Natural killer cell (primary cell): ENCODE measurements around the gene RAD23B. TPM values are rescaled to one million over a fixed set of nuclear protein-coding genes. Genes with fewer than 3 reads are reported as not detected.

ENCODE experiments used
- ATAC-seq, 3 donors: fragments of 150-1000 bp in 2 of 3; fragments of 200-7000 bp in 1 of 3; cut with Tn5 transposase; 1 replicate in 1 of 3; 2 replicates in 2 of 3; pipeline ENCODE4 v1.10.0; 2021; ENCODE audit warnings: mild to moderate bottlenecking in 2 of 3, moderate library complexity in 2 of 3
- DNase-seq, 2 donors: peaks; one replicate each; pipeline versions ENCODE4 v3.0.0 to v3.0.0-alpha.2; 2013 to 2021; ENCODE audit warnings: mixed read lengths in 1 of 2
- H3K27ac ChIP-seq: one replicate; pipeline ENCODE4 v1.5.1; 2013; ENCODE audit warnings: mild to moderate bottlenecking, low read length
- H3K27me3 ChIP-seq: one replicate; pipeline ENCODE4 v1.6.1; 2013; ENCODE audit warnings: low read length; ENCODE audit not compliant: control insufficient read depth, insufficient read depth
- H3K36me3 ChIP-seq: one replicate; pipeline ENCODE4 v1.6.1; 2013; ENCODE audit warnings: low read length; ENCODE audit not compliant: control insufficient read depth, insufficient read depth
- H3K4me1 ChIP-seq: one replicate; pipeline ENCODE4 v1.6.1; 2013; ENCODE audit warnings: low read length; ENCODE audit not compliant: control insufficient read depth, insufficient read depth
- H3K4me3 ChIP-seq: one replicate; pipeline ENCODE4 v1.5.1; 2013; ENCODE audit warnings: low read length
- H3K9me3 ChIP-seq: one replicate; pipeline ENCODE4 v1.6.1; 2013; ENCODE audit warnings: low read length; ENCODE audit not compliant: control insufficient read depth, insufficient read depth
- H3K27ac Mint-ChIP-seq, 2 donors: one replicate each; pipeline ENCODE4 v1.8.0; 2022; ENCODE audit warnings: mild to moderate bottlenecking in 2 of 2, mixed read lengths in 2 of 2, moderate library complexity in 1 of 2
- H3K27me3 Mint-ChIP-seq, 2 donors: one replicate each; pipeline ENCODE4 v1.8.0; 2022; ENCODE audit warnings: low read depth in 2 of 2, mixed read lengths in 2 of 2
- H3K36me3 Mint-ChIP-seq: one replicate; pipeline ENCODE4 v1.8.0; 2022; ENCODE audit warnings: mixed read lengths
- H3K4me1 Mint-ChIP-seq, 2 donors: one replicate each; pipeline ENCODE4 v1.8.0; 2022; ENCODE audit warnings: mixed read lengths in 2 of 2
- H3K4me3 Mint-ChIP-seq: one replicate; pipeline ENCODE4 v1.8.0; 2022; ENCODE audit warnings: mild to moderate bottlenecking, moderate library complexity, mixed read lengths
- H3K9me3 Mint-ChIP-seq, 2 donors: one replicate each; pipeline ENCODE4 v1.8.0; 2022; ENCODE audit warnings: mixed read lengths in 2 of 2
- CTCF ChIP-seq: fragments of 200-600 bp; IDR thresholded peaks from one replicate; pipeline ENCODE4 v1.8.0; 2022; ENCODE audit warnings: antibody characterized with exemption
- WGBS: methylation state at CpG from one replicate; pipeline ENCODE4 v1.1.7; 2013; ENCODE audit warnings: missing lambda C conversion rate; ENCODE audit not compliant: insufficient coverage; 5-methylcytosine and 5-hydroxymethylcytosine counted together
- intact Hi-C: fragments of 100-400 bp; cut with micrococcal nuclease; formaldehyde crosslinking; loops from one replicate; pipeline ENCODE4 v1.14.2; 2022
- total RNA-seq, 4 donors: library from RNA; stranded (reverse); fragments of 120-200 nt in 1 of 4; gene quantifications; one replicate each; pipeline versions ENCODE4 v1.2.3 to v1.2.4, GENCODE V29; 2013 to 2022

RAD23B gene
- total RNA-seq, 3 donors from 2014 or later (not counting 1 experiment from before 2014, with no cell fraction given) = 85.6 to 101 (median 92.6) TPM

- no peaks in the 10 kb centered on the region for H3K27me3 ChIP-seq
- H3K4me1 ChIP-seq = no peaks in the 10 kb centered on the region
- no peaks in the 10 kb centered on the region for H3K36me3 ChIP-seq
- H3K9me3 ChIP-seq = no peaks in the 10 kb centered on the region
- no peaks in the 10 kb centered on the region for H3K36me3 Mint-ChIP-seq
- WGBS = 94% methylated on average over 7 of the region's 7 CpGs
- no peak overlapping the region for H3K4me3 ChIP-seq
- ATAC-seq = no peak
- no peaks in the 10 kb centered on the region for H3K4me1 Mint-ChIP-seq
- peaks cover 0 to 5% of the 10 kb centered on the region in 2 donors for H3K27me3 Mint-ChIP-seq
- H3K27ac ChIP-seq = no peak overlapping the region
- no peaks in the 10 kb centered on the region for H3K9me3 Mint-ChIP-seq
- H3K27ac Mint-ChIP-seq = no peak overlapping the region
- no peak for DNase-seq
- TF ChIP-seq CTCF = no peak
- no peak overlapping the region for H3K4me3 Mint-ChIP-seq
- intact Hi-C loops = no loop called here
Measured at GRCh38 chr9:107358986-107359385, 75.9 kb downstream of the RAD23B start.

GRCh38 chr9:107360098-107360497, 77.0 kb downstream of the RAD23B start:
- DNase-seq (no peak), ATAC-seq (no peak)
- Histone ChIP-seq H3K4me1 (no peaks in the 10 kb centered on the region), H3K9me3 (no peaks in the 10 kb centered on the region), H3K27ac (no peak overlapping the region), H3K4me3 (no peak overlapping the region), H3K27me3 (no peaks in the 10 kb centered on the region), H3K36me3 (no peaks in the 10 kb centered on the region)
- intact Hi-C loops = no loop called here
- WGBS = 91% methylated on average over 7 of the region's 7 CpGs
- H3K27me3 Mint-ChIP-seq = peaks cover 0 to 9% of the 10 kb centered on the region in 2 donors
- no peak overlapping the region for H3K27ac Mint-ChIP-seq
- no peak overlapping the region for H3K4me3 Mint-ChIP-seq
- no peaks in the 10 kb centered on the region for H3K36me3 Mint-ChIP-seq
- H3K4me1 Mint-ChIP-seq = no peaks in the 10 kb centered on the region
- no peak for TF ChIP-seq CTCF
- no peaks in the 10 kb centered on the region for H3K9me3 Mint-ChIP-seq

- Histone ChIP-seq H3K4me3 (no peak overlapping the region), H3K4me1 (no peaks in the 10 kb centered on the region), H3K36me3 (no peaks in the 10 kb centered on the region), H3K9me3 (no peaks in the 10 kb centered on the region), H3K27ac (no peak overlapping the region), H3K27me3 (no peaks in the 10 kb centered on the region)
- Mint-ChIP-seq H3K4me3 (no peak overlapping the region), H3K4me1 (no peaks in the 10 kb centered on the region), H3K27ac (no peak overlapping the region), H3K9me3 (no peaks in the 10 kb centered on the region), H3K27me3 (peaks cover 0 to 12% of the 10 kb centered on the region in 2 donors), H3K36me3 (no peaks in the 10 kb centered on the region)
- no peak for TF ChIP-seq CTCF
- 77% methylated on average over 4 of the region's 4 CpGs for WGBS
- DNase-seq (no peak), ATAC-seq (no peak)
- intact Hi-C loops = no loop called here
Measured at GRCh38 chr9:107361816-107362215, 78.7 kb downstream of the RAD23B start.

DNA sequence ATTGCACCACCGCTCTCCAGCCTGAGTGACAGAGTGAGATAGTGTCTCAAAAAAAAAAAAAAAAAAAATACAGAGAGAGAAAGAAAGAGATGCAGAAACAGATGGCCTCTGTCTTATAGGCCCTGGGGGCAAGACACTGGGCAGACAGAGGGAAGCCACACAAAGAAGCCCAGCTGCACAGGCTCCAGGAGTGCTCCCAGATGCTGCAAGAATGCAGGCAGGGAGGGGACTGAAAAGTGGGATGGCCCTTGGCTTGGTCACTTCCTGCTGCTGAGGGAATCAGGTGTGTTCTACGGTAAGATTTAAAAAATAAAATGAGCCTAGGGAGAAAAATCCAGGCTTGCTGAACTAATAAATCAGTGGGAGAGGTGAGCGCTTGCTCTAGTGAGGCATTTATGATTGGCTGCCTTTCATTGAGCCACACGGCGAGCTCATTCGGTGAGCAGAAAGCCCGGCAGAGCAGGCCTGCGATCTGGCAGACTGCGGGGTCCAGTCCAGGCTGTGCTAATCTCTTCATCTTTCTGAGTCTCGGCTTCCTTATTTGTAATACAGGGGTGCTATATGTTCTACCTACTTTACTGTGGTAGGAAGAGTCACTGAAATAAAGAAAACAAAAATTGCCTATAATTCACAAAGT, 80.6 kb downstream of the RAD23B start:
- WGBS = 95% methylated on average over 9 of the region's 10 CpGs
- no peak for ATAC-seq
- H3K4me1 Mint-ChIP-seq = no peaks in the 10 kb centered on the region

More for the DNA sequence above, 80.6 kb downstream of the RAD23B start:
- Mint-ChIP-seq H3K27ac (no peak overlapping the region), H3K36me3 (no peaks in the 10 kb centered on the region), H3K4me3 (no peak overlapping the region), H3K9me3 (no peaks in the 10 kb centered on the region), H3K27me3 (peaks cover 0 to 7% of the 10 kb centered on the region in 2 donors)
- no peaks in the 10 kb centered on the region for H3K4me1 ChIP-seq
- H3K36me3 ChIP-seq = no peaks in the 10 kb centered on the region
- no peaks in the 10 kb centered on the region for H3K9me3 ChIP-seq
- no peak for TF ChIP-seq CTCF
- no peak overlapping the region for H3K4me3 ChIP-seq
- DNase-seq = no peak
- H3K27me3 ChIP-seq = no peaks in the 10 kb centered on the region
- H3K27ac ChIP-seq = no peak overlapping the region
- intact Hi-C loops = no loop called here
